ENCODE measurements around the gene OPCML. TPM values are rescaled to one million over a fixed set of nuclear protein-coding genes. Genes with fewer than 3 reads are reported as not detected.

The OPCML gene
- total RNA-seq, 2 donors from 2014 or later: not detected

GRCh38 chr11:133406489-133406888, 125.8 kb downstream of the OPCML start:
- DNase-seq: no peak
- H3K27ac Mint-ChIP-seq: no peak overlapping the region
- no peaks in the 10 kb centered on the region for H3K4me1 Mint-ChIP-seq
- H3K36me3 Mint-ChIP-seq (ENCODE audit: low read depth): no peaks in the 10 kb centered on the region
- H3K9me3 ChIP-seq (ENCODE audit: control insufficient read depth, low read length, poor library complexity, severe bottlenecking): no peaks in the 10 kb centered on the region
- H3K4me3 Mint-ChIP-seq: no peak overlapping the region
- no peaks in the 10 kb centered on the region for H3K27me3 Mint-ChIP-seq
- ATAC-seq: no peak

- Mint-ChIP-seq H3K27me3 (no peaks in the 10 kb centered on the region), H3K27ac (no peak overlapping the region), H3K4me3 (no peak overlapping the region), H3K36me3 (ENCODE audit: low read depth) (no peaks in the 10 kb centered on the region), H3K4me1 (no peaks in the 10 kb centered on the region)
- H3K9me3 ChIP-seq (ENCODE audit: control insufficient read depth, low read length, poor library complexity, severe bottlenecking): no peaks in the 10 kb centered on the region
- no peak for DNase-seq
- ATAC-seq: no peak
Measured at GRCh38 chr11:133403900-133404299, 128.4 kb downstream of the OPCML start.

GRCh38 chr11:133402551-133402950, 129.8 kb downstream of the OPCML start:
- H3K27ac Mint-ChIP-seq: no peak overlapping the region
- ATAC-seq: no peak
- DNase-seq: no peak

GRCh38 chr11:133399855-133400625, 132.3 kb downstream of the OPCML start:
- Mint-ChIP-seq H3K27me3 (no peaks in the 10 kb centered on the region), H3K27ac (no peak overlapping the region), H3K36me3 (ENCODE audit: low read depth) (no peaks in the 10 kb centered on the region), H3K4me1 (no peaks in the 10 kb centered on the region), H3K4me3 (no peak overlapping the region)
- DNase-seq (no peak), ATAC-seq (no peak)
- no peaks in the 10 kb centered on the region for H3K9me3 ChIP-seq (ENCODE audit: control insufficient read depth, low read length, poor library complexity, severe bottlenecking)

More at GRCh38 chr11:133402551-133402950, 129.8 kb downstream of the OPCML start:
- H3K36me3 Mint-ChIP-seq (ENCODE audit: low read depth): no peaks in the 10 kb centered on the region
- H3K27me3 Mint-ChIP-seq: no peaks in the 10 kb centered on the region
- no peak overlapping the region for H3K4me3 Mint-ChIP-seq
- no peaks in the 10 kb centered on the region for H3K9me3 ChIP-seq (ENCODE audit: control insufficient read depth, low read length, poor library complexity, severe bottlenecking)
- no peaks in the 10 kb centered on the region for H3K4me1 Mint-ChIP-seq

- no peak overlapping the region for H3K27ac Mint-ChIP-seq
- no peaks in the 10 kb centered on the region for H3K4me1 Mint-ChIP-seq
Measured at GRCh38 chr11:133399294-133399693, 133.0 kb downstream of the OPCML start.

GRCh38 chr11:133390803-133391202, 141.5 kb downstream of the OPCML start:
- Mint-ChIP-seq H3K36me3 (ENCODE audit: low read depth) (peaks cover 3% of the 10 kb centered on the region), H3K27ac (no peak overlapping the region), H3K4me1 (no peaks in the 10 kb centered on the region), H3K4me3 (no peak overlapping the region), H3K27me3 (no peaks in the 10 kb centered on the region)
- no peak for ATAC-seq
- DNase-seq: no peak
- no peaks in the 10 kb centered on the region for H3K9me3 ChIP-seq (ENCODE audit: control insufficient read depth, low read length, poor library complexity, severe bottlenecking)

More at GRCh38 chr11:133399294-133399693, 133.0 kb downstream of the OPCML start:
- DNase-seq (no peak), ATAC-seq (no peak)
- H3K27me3 Mint-ChIP-seq: no peaks in the 10 kb centered on the region
- H3K9me3 ChIP-seq (ENCODE audit: control insufficient read depth, low read length, poor library complexity, severe bottlenecking): no peaks in the 10 kb centered on the region
- H3K36me3 Mint-ChIP-seq (ENCODE audit: low read depth): no peaks in the 10 kb centered on the region
- H3K4me3 Mint-ChIP-seq: no peak overlapping the region

GRCh38 chr11:133388975-133389568, 143.2 kb downstream of the OPCML start:
- Mint-ChIP-seq H3K27me3 (no peaks in the 10 kb centered on the region), H3K36me3 (ENCODE audit: low read depth) (peaks cover 3% of the 10 kb centered on the region), H3K4me3 (no peak overlapping the region), H3K4me1 (no peaks in the 10 kb centered on the region), H3K27ac (no peak overlapping the region)
- no peak for DNase-seq
- no peaks in the 10 kb centered on the region for H3K9me3 ChIP-seq (ENCODE audit: control insufficient read depth, low read length, poor library complexity, severe bottlenecking)
- no peak for ATAC-seq

- Mint-ChIP-seq H3K36me3 (ENCODE audit: low read depth) (peaks cover 3% of the 10 kb centered on the region), H3K27me3 (no peaks in the 10 kb centered on the region), H3K27ac (no peak overlapping the region), H3K4me1 (no peaks in the 10 kb centered on the region), H3K4me3 (no peak overlapping the region)
- no peaks in the 10 kb centered on the region for H3K9me3 ChIP-seq (ENCODE audit: control insufficient read depth, low read length, poor library complexity, severe bottlenecking)
- ATAC-seq (no peak), DNase-seq (no peak)
Measured at GRCh38 chr11:133388260-133388659, 144.0 kb downstream of the OPCML start.

GRCh38 chr11:133386852-133387251, 145.4 kb downstream of the OPCML start:
- DNase-seq (no peak), ATAC-seq (no peak)
- H3K9me3 ChIP-seq (ENCODE audit: control insufficient read depth, low read length, poor library complexity, severe bottlenecking): no peaks in the 10 kb centered on the region
- Mint-ChIP-seq H3K36me3 (ENCODE audit: low read depth) (peaks cover 3% of the 10 kb centered on the region), H3K4me3 (no peak overlapping the region), H3K27ac (no peak overlapping the region), H3K27me3 (no peaks in the 10 kb centered on the region), H3K4me1 (no peaks in the 10 kb centered on the region)

- no peaks in the 10 kb centered on the region for H3K4me1 Mint-ChIP-seq
- H3K9me3 ChIP-seq (ENCODE audit: control insufficient read depth, low read length, poor library complexity, severe bottlenecking): no peaks in the 10 kb centered on the region
- H3K27ac Mint-ChIP-seq: no peak overlapping the region
- ATAC-seq (no peak), DNase-seq (no peak)
- H3K4me3 Mint-ChIP-seq: no peak overlapping the region
- H3K36me3 Mint-ChIP-seq (ENCODE audit: low read depth): peaks cover 3% of the 10 kb centered on the region
- H3K27me3 Mint-ChIP-seq: no peaks in the 10 kb centered on the region
Measured at GRCh38 chr11:133386262-133386661, 146.0 kb downstream of the OPCML start.

- ATAC-seq: no peak
- Mint-ChIP-seq H3K27ac (no peak overlapping the region), H3K36me3 (ENCODE audit: low read depth) (peaks cover 3% of the 10 kb centered on the region), H3K27me3 (no peaks in the 10 kb centered on the region), H3K4me1 (no peaks in the 10 kb centered on the region), H3K4me3 (no peak overlapping the region)
- DNase-seq: no peak
- no peaks in the 10 kb centered on the region for H3K9me3 ChIP-seq (ENCODE audit: control insufficient read depth, low read length, poor library complexity, severe bottlenecking)
Measured at GRCh38 chr11:133385781-133386180, 146.5 kb downstream of the OPCML start.

- ATAC-seq: no peak
- no peak for DNase-seq
- Mint-ChIP-seq H3K4me1 (no peaks in the 10 kb centered on the region), H3K27ac (no peak overlapping the region), H3K27me3 (no peaks in the 10 kb centered on the region), H3K36me3 (ENCODE audit: low read depth) (no peaks in the 10 kb centered on the region), H3K4me3 (no peak overlapping the region)
- H3K9me3 ChIP-seq (ENCODE audit: control insufficient read depth, low read length, poor library complexity, severe bottlenecking): no peaks in the 10 kb centered on the region
Measured at GRCh38 chr11:133384731-133385130, 147.6 kb downstream of the OPCML start.

GRCh38 chr11:133383689-133384088, 148.6 kb downstream of the OPCML start:
- no peak for ATAC-seq
- H3K4me3 Mint-ChIP-seq: no peak overlapping the region

GRCh38 chr11:133383201-133383600, 149.1 kb downstream of the OPCML start:
- no peak overlapping the region for H3K27ac Mint-ChIP-seq
- no peaks in the 10 kb centered on the region for H3K27me3 Mint-ChIP-seq
- DNase-seq (no peak), ATAC-seq (no peak)
- no peaks in the 10 kb centered on the region for H3K9me3 ChIP-seq (ENCODE audit: control insufficient read depth, low read length, poor library complexity, severe bottlenecking)
- no peaks in the 10 kb centered on the region for H3K4me1 Mint-ChIP-seq
- H3K4me3 Mint-ChIP-seq: no peak overlapping the region
- H3K36me3 Mint-ChIP-seq (ENCODE audit: low read depth): no peaks in the 10 kb centered on the region

More at GRCh38 chr11:133383689-133384088, 148.6 kb downstream of the OPCML start:
- no peak overlapping the region for H3K27ac Mint-ChIP-seq
- no peak for DNase-seq
- H3K27me3 Mint-ChIP-seq: no peaks in the 10 kb centered on the region
- no peaks in the 10 kb centered on the region for H3K4me1 Mint-ChIP-seq
- no peaks in the 10 kb centered on the region for H3K36me3 Mint-ChIP-seq (ENCODE audit: low read depth)
- no peaks in the 10 kb centered on the region for H3K9me3 ChIP-seq (ENCODE audit: control insufficient read depth, low read length, poor library complexity, severe bottlenecking)
